Sigmoid colon (tissue), 4 donors: ENCODE results near the gene MSH3.

Experiments
- CTCF ChIP-seq, 4 experiments: fragments of 450-650 bp in 3 of 4; fragments of 200-600 bp in 1 of 4; IDR thresholded peaks; one replicate each; pipeline ENCODE4 v1.5.1; 2016 to 2019; ENCODE audit warnings: antibody characterized with exemption in 4 of 4, mild to moderate bottlenecking in 3 of 4, moderate library complexity in 2 of 4
- EP300 ChIP-seq, 4 donors: sonication (generic); formaldehyde crosslinking; IDR thresholded peaks; one replicate each; pipeline ENCODE4 v1.6.1; 2017; ENCODE audit warnings: antibody characterized with exemption in 4 of 4
- POLR2A ChIP-seq, 2 donors: fragments of 450-650 bp; IDR thresholded peaks; one replicate each; pipeline ENCODE4 v1.6.1; 2016; ENCODE audit warnings: antibody characterized with exemption in 2 of 2, mild to moderate bottlenecking in 2 of 2, moderate library complexity in 2 of 2
- POLR2AphosphoS5 ChIP-seq, 4 donors: sonication (generic); formaldehyde crosslinking; IDR thresholded peaks; one replicate each; pipeline ENCODE4 v1.6.1; 2017; ENCODE audit warnings: antibody characterized with exemption in 4 of 4

GRCh38 chr5:80711938-80712337, 57.5 kb downstream of the MSH3 start:
- TF ChIP-seq EP300 (IDR thresholded peaks at IDR 0.05): no peak
- peak in 1 of 4 experiments; percentile 16 for TF ChIP-seq CTCF (IDR thresholded peaks at IDR 0.05)
- TF ChIP-seq POLR2A (IDR thresholded peaks at IDR 0.05): no peak
- no peak for TF ChIP-seq POLR2AphosphoS5 (IDR thresholded peaks at IDR 0.05)
